ENCODE data around the gene TOP2A.
"Not testable (repeated sequence)": the region's sequence is repeated elsewhere in the genome, so short reads cannot be mapped to it uniquely, and the experiment has no call there.

- not testable (repeated sequence) for TF ChIP-seq EP300, POLR2A (IDR thresholded peaks at IDR 0.05)
These were observed 31.1 kb downstream of the TOP2A start for GRCh38 chr17:40386555-40386954.

Measured in gastroesophageal sphincter (tissue), 2 donors.